DMS53 treated with DMSO at 0.1 percent for 48 hours (cell line): Measurements from ENCODE around the gene SPATA31E1.
"Not testable (repeated sequence)": the region's sequence is repeated elsewhere in the genome, so short reads cannot be mapped to it uniquely, and the experiment has no call there.

Experiments
- DNase-seq: peaks from one replicate; lab custom pipeline; 2025; ENCODE audit not compliant: unreplicated experiment; lab: John Stamatoyannopoulos, UW

Gene SPATA31E1

DNA sequence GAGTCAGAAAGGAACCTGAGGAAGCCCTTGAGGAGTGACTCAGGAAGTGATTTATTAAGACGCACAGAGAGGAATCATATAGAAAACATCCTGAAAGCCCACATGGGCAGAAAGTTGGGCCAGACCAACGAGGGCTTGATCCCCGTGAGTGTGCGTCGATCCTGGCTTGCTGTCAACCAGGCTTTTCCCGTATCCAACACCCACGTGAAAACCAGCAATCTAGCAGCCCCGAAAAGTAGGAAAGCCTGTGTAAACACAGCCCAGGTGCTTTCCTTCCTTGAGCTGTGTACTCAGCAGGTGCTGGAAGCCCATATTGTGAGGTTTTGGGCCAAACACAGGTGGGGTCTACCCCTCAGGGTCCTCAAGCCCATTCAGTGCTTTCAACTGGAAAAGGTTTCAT is 38.9 kb downstream of the SPATA31E1 start:
- DNase-seq, result not testable (repeated sequence)

DNA sequence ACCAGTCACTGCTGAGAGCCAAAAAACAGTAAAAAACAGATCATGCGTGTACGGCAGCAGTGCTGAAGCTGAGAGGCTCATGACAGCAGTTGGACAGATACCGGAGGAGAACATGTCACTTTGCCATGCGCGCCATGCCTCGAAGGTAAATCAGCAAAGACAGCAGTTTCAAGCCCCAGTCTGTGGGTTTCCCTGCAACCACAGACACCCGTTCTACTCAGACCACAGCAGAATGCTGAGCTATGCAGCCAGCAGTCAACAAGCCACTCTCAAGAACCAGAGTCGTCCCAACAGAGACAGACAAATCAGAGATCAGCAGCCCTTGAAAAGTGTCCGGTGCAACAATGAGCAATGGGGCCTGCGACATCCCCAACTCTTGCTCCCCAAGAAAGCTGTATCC is 40.3 kb downstream of the SPATA31E1 start:
- not testable (repeated sequence) for DNase-seq

DNA sequence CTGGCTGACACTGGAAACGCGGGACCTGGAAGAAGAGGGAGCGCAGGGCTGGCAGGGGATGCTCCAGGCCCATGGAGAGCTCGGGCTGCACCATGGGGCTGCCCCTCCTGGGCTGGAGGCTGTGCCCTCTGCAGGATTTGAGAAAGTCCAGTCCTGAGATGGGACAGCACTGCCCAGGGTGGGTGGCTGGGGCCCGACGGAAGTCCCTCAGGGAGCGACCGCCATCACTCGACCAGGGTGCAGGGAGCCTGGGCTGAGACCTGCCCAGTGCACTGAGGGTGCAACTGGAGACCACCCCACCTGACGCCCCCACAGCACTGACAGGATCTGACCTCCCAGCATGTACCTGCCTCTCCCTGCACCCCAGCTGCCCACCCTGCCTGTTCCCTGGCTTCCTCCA is 42.2 kb downstream of the SPATA31E1 start:
- DNase-seq, result not testable (repeated sequence)

DNA sequence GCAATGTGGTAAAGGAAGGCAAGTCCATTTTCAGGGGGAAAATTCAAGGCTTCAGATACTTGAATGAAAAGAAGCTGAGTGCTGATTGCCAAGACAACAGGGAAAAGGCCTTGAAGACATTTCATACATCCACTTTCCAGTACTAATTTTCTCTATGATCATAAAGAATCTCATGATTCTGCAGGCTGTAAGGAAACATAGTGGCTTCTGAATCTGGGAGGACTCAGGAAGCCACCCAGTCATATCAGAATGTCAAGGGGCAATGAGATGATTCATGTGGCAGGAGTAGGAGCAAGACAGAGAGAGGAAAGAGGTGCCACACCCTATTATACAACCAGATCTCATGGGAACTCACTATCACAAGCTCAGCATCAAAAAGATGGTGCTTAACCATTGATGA is 46.5 kb downstream of the SPATA31E1 start:
- DNase-seq, result not testable (repeated sequence)

DNA sequence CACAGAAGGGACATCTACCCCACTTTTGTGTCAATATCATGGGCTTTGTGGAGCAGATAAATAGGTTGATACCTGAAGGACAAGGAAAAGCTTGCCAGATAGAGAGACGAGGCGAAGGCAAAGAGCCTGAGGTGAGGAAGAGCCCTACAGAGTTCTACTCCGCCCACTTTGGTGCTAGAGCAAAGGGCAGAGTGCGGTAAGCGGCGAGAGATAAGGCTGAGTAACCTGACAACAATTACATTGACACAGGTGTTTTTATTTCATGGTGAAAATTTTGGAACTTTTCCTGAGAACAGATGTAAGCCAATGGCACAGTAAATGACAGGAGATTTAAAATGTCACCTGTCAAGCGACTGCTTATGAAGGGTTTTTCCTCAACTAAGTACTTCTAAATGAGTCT is 51.8 kb downstream of the SPATA31E1 start:
- DNase-seq, result not testable (repeated sequence)

DNA sequence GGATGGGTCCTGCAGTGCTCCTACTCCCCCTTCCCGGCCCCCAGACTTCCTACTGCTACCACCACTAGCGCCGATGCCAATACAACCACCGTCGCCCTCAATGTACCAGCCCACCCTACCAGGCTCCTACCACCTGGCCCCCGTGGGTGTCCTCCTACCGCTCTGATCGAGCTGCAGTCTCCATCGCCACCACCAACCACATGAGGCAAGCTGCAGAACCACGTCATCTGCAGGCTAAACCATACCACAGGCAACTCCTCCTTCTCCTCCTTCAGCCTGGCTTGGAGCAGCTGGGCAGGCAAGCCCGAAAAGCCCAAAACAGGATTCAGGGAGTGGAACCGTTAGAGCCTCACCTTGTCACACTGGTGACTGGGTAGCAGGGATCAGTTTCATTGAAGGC is 54.7 kb downstream of the SPATA31E1 start:
- not testable (repeated sequence) for DNase-seq

DNA sequence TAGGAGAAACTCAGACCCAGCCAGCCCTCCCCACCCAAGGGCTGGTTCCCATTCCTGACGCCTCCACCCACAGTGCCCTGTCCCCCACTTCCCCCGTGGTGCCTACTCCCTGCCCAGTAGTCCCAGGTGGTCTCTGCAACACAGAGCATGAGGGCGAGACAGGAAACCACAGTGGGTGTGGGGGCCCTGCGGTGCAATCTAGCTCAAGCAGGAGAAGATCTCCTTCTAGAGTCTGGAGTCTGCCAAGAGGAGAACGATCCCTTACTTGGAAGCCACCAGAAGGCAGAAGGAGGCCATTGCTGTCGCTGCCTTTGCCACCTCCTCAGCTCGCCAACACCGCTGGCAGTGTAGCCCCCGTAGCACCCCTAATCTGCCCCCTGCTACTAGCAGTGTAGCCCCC is 55.2 kb downstream of the SPATA31E1 start:
- not testable (repeated sequence) for DNase-seq

DNA sequence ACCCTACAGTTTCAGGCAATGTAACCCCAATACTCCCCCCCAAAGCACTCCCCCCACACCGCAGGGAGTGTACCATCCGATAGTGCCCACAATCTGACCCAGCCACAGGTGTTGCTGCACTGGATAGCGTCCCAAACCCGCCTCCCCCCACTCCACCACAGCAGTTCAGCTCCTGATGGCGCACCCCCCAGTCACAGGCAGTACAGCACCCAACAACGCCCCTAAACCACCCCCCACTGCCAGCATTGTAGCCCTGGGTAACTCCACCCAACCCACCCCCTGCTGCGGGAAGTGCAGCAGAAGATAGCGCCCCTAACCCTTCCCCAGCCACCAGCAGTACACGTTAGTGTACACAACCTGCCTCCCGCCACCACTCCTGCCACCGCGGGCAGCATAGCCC is 55.7 kb downstream of the SPATA31E1 start:
- not testable (repeated sequence) for DNase-seq
